BJ (cell line): ENCODE measurements around the gene PLEKHA5. TPM values are rescaled to one million over a fixed set of nuclear protein-coding genes. Genes with fewer than 3 reads are reported as not detected.
A peak's percentile ranks its signal among the peaks of the same experiment; 100 is the strongest.

Experiments
- CTCF ChIA-PET: fragments of 350-600 bp; formaldehyde crosslinking; extraction: SDS; loops from one replicate; lab custom pipeline; 2021; ENCODE audit warnings: antibody characterized with exemption, inconsistent platforms; lab: Yijun Ruan, JAX
- POLR2A ChIA-PET: fragments of 300-600 bp; sonication (Branson Sonifier 250); formaldehyde crosslinking; extraction: SDS; loops from one replicate; lab custom pipeline; 2021; ENCODE audit warnings: antibody characterized with exemption; lab: Charles Lee
- DNase-seq: peaks from one replicate; pipeline ENCODE4 v3.0.0-alpha.2; 2011; ENCODE audit warnings: low read depth
- H3K27me3 ChIP-seq: 2 replicates; pipeline ENCODE4 v1.6.0; 2011; ENCODE audit warnings: low read length; ENCODE audit not compliant: control insufficient read depth, insufficient read depth
- H3K36me3 ChIP-seq: 2 replicates; pipeline ENCODE4 v1.5.1; 2011; ENCODE audit warnings: low read length; ENCODE audit not compliant: control insufficient read depth, insufficient read depth
- H3K4me3 ChIP-seq: 2 replicates; pipeline ENCODE4 v1.5.1; 2011; ENCODE audit warnings: low read depth, mild to moderate bottlenecking, control low read depth, low read length
- polyA plus RNA-seq: library from polyadenylated mRNA; depleted of rRNA; stranded (reverse); fragments of >200 nt; gene quantifications from 2 replicates; pipeline ENCODE4 v1.2.3, GENCODE V29; 2011
- TF ChIP-seq, protein P1 (sequence below): IDR thresholded peaks from 2 replicates; pipeline ENCODE4 v1.5.1; 2011; ENCODE audit warnings: low read depth, mild to moderate bottlenecking, control low read depth, inconsistent platforms, low read length, moderate library complexity; ENCODE audit not compliant: insufficient read depth

The PLEKHA5 gene
- polyA plus RNA-seq, 1 experiment, result 5.8 TPM

DNA sequence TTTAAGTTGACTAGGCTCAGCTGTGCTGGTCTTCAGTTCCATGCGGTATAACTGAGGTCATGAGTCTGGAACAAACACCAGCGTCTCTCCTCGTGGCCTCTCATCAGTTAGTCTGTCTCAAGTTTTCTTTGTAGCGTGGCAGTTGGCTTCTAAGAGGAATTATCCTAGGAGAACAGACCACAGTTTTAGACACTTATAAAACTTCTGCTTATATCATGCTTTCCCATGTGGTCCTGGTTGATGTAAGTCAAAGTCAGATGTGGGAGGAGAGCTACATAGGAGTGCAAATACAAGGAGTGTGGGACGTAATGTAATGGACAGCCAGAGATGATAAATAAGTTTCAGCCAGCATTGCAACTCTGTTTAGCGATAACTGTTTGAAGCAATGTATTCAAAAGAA lies 14.8 kb downstream of the PLEKHA5 start:
- ChIA-PET CTCF (no interaction called here), POLR2A (no interaction called here)
- H3K4me3 ChIP-seq, result no peak overlapping the region
- DNase-seq, result no peak
- no peaks in the 10 kb centered on the region for H3K27me3 ChIP-seq
- TF ChIP-seq, protein P1, sequence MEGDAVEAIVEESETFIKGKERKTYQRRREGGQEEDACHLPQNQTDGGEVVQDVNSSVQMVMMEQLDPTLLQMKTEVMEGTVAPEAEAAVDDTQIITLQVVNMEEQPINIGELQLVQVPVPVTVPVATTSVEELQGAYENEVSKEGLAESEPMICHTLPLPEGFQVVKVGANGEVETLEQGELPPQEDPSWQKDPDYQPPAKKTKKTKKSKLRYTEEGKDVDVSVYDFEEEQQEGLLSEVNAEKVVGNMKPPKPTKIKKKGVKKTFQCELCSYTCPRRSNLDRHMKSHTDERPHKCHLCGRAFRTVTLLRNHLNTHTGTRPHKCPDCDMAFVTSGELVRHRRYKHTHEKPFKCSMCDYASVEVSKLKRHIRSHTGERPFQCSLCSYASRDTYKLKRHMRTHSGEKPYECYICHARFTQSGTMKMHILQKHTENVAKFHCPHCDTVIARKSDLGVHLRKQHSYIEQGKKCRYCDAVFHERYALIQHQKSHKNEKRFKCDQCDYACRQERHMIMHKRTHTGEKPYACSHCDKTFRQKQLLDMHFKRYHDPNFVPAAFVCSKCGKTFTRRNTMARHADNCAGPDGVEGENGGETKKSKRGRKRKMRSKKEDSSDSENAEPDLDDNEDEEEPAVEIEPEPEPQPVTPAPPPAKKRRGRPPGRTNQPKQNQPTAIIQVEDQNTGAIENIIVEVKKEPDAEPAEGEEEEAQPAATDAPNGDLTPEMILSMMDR, result no peak
- H3K36me3 ChIP-seq, result peaks cover 2% of the 10 kb centered on the region; the same call in 1 of the 2 replicates

DNA sequence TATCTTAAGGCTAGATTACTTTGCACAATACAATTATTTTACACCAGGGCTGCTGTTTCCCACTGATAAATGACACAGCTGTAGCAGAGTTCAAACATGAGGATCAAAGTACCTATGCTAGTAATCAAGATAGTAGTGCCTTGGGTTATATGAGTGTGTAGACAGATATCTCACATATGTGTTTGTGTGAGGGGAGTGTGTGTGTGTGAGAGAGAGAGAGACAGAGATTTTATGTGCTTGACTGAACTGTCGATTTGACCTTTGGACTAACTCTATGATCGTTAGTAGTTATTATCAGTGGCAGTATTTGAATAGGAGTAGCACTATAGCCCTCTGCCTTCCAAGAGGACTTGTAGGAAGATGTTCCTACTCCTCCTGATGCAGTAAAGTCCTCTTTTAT lies 15.5 kb downstream of the PLEKHA5 start:
- Histone ChIP-seq H3K36me3 (peaks cover 4% of the 10 kb centered on the region), H3K4me3 (no peak overlapping the region), H3K27me3 (no peaks in the 10 kb centered on the region)
- no peak for DNase-seq
- TF ChIP-seq, protein P1, result no peak
- ChIA-PET POLR2A (no interaction called here), CTCF (no interaction called here)

DNA sequence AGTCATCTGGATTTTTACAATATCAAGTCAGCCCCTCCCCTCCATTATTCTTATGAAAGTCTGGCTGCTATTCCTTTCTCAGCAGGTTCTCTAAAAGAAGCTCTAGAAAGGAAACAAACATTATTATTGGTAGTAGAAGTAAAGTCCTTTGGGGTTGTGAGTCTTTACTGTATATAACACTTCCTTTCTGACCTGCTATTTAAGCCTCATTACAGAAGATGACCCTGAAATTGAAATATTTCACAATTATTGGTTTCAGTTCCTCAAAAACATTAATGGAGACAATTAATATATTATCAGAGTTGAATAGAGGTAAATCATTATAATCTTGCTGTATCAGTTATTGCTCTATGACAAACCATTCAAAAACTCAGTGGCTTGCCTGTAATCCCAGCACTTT lies 19.3 kb downstream of the PLEKHA5 start:
- POLR2A ChIA-PET, result no interaction called here

DNA sequence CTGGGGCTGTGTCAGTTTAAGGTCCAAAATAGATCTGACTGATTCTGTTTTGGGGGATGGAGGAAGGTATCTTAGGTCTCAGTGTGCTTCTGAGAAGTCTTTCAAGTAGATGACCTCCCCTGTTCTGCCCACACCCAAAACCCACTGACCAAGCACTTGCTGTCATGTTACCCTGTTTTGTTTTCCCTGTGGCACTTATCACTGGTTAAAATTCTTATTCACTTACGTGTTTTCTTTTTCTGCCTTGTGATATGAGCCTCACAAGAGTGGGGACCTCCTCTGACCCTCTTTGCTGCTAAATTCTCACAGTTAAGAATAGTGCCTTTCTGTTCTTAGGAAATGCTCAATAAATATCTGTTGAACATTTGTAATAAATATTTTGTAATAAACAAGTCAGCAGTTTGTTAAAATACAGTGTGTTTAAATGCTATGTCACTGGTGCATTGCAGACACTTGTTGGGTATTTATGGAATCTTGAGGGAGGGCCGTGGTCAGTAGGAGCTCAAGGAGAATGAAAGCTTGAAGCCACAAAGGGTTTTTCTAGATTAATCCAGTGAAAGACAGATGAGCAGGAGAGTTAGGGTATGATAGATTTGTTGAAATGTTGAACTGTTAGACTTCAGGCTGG lies 20.9 kb downstream of the PLEKHA5 start:
- ChIA-PET POLR2A (no interaction called here), CTCF (no interaction called here)
- TF ChIP-seq, protein P1, result no peak
- Histone ChIP-seq H3K27me3 (no peaks in the 10 kb centered on the region), H3K4me3 (no peak overlapping the region), H3K36me3 (peaks cover 2% of the 10 kb centered on the region)
- DNase-seq, result peak; percentile 34

More for the DNA sequence above, 19.3 kb downstream of the PLEKHA5 start:
- no peak for DNase-seq
- TF ChIP-seq, protein P1, result no peak
- Histone ChIP-seq H3K36me3 (peaks cover 4% of the 10 kb centered on the region), H3K27me3 (no peaks in the 10 kb centered on the region), H3K4me3 (no peak overlapping the region)
- CTCF ChIA-PET, result no interaction called here

DNA sequence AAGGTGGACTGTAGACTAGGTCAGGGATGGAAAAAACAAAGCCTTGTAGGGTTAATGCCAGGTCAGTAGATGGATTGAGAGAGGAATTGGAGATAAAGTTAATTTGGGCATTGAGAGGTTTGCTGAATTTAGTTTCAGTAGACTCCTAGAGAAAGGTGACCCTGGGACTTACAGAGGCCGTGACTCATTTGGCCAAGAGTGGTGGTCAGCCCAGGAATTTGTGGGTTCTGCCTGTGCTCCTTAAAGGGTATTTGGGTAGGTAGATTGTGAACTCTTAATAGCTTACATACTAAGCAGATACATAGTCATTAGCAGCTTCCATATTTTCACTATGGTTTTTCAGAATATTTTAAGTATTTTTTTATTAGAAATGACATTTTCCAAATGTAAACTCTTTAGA lies 21.8 kb downstream of the PLEKHA5 start:
- Histone ChIP-seq H3K27me3 (no peaks in the 10 kb centered on the region), H3K36me3 (peaks cover 2% of the 10 kb centered on the region), H3K4me3 (no peak overlapping the region)
- ChIA-PET POLR2A (no interaction called here), CTCF (no interaction called here)
- TF ChIP-seq, protein P1, result no peak
- DNase-seq, result no peak
